GM21381 (cell line): Measurements from ENCODE around the gene NRP1.
A peak's percentile ranks its signal among the peaks of the same experiment; 100 is the strongest.

Experiments
- ATAC-seq: cut with Tn5 transposase; IDR thresholded peaks from one replicate; pipeline ENCODE4 v1.9.1; 2021; ENCODE audit warnings: mild to moderate bottlenecking, moderate library complexity; ENCODE audit not compliant: unreplicated experiment

NRP1 gene

DNA sequence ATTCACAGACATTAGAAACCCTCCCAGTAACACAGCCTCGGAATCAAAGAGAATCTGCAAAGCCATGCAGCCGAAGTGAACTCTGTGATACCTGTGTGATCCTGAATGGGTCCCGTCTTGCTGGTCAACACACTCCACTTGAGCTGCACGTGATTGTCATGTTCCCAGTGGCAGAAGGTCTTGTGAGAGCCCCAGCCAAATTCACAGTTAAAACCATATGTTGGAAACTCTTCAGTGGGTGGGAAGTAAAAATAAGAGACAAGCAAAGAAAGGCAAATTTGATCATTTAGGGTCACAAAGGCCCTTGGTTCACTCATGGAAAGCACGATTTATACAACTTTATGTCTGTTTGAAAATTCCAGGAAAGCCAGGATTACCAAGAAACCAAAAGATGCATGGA lies 142.3 kb downstream of the NRP1 start:
- no peak for ATAC-seq

GRCh38 chr10:33190406-33190805 lies 144.1 kb downstream of the NRP1 start:
- no peak for ATAC-seq

DNA sequence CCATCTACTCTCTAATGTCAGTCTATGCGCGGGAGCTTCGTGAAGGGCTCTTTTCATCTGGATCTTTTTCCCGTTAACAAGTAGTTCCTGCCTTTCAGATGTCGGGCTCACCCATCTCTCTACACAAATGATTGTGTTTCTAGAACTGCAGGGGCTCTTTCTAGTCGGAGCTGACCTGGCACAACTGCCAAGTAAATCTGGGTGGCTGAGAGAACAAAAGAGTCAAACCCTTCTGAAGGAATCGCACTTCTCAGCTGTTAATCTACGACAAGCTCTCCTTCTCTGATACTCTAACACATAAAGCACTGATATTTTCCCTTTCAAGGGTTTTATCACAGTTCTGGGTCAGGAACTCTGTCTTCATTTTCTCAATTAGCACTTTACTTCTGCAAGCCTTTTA lies 144.7 kb downstream of the NRP1 start:
- ATAC-seq: no peak

GRCh38 chr10:33189363-33189762 lies 145.1 kb downstream of the NRP1 start:
- no peak for ATAC-seq

GRCh38 chr10:33187427-33187999 lies 147.0 kb downstream of the NRP1 start:
- ATAC-seq: no peak

DNA sequence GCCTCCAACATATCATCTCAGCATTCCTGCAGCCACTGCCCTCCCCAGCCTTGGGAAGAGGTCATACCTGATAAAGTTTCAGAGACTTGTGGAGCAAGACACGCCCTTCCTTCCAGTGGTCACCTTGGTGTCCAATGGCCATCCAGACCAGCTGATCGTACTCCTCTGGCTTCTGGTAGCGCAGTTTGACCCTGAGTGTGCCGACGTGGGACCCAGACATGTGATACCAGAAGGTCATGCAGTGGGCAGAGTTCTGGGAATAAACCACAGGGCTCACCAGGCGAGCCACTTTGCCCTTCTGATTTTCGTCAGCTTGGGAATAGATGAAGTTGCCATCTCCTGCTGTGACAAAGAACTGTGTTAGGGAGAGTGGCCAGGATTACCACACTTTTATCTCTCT lies 148.3 kb downstream of the NRP1 start:
- no peak for ATAC-seq

DNA sequence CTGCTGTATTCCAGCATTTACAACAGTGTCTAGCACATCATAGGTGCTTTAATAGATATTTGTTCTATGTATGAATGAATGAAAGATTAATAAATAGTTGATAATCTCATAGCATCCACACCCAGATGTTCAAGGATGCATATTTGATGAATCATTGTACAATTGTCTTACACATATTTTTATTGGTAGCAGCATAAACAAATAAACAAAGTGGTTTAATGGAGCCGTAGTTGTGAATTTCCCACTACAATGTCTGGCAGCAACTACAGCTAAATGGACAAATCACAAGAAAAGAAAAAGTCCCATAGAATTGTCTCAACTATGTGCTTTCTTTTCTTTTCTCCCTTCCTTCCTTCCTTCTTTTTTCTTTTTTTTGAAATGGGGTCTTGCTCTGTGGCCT lies 150.8 kb downstream of the NRP1 start:
- no peak for ATAC-seq

DNA sequence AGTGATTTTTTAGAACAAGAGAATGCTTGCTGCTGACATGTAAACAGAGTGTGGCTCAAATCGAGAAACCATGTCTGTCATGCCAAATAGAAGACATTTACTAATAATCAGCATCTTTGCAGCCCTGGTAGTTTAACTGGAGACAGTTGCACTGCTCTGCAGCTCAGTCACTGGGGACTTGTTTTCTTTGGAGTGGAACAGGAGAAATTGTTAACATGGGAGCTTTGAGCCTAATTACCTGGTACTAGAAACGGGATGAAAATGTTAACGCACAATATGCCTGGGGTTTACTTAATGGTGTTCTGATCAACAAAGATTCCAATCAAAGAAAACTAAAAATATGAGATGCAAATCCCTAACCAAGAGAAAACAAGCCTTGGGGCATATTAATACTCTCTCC lies 153.5 kb downstream of the NRP1 start:
- ATAC-seq: no peak

DNA sequence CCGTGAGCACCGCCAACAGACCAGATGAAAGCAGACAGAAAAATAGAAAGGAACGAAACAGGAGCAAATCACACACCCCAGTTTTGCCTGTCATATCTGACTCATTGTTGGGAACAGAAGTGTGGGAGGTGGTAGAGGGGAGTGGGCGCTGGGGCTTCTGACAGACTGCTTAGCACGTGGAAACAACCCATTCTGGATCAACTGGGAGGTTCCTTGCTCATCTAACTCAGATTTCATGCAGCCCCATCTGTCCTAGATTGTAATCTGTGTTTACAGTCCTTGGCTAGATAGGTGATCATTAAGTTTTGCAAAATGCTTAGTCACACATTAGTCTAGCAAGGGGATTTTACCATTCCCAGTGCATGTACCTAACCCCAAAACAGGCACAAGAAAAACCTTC lies 154.1 kb downstream of the NRP1 start:
- no peak for ATAC-seq

GRCh38 chr10:33179067-33179466 lies 155.4 kb downstream of the NRP1 start:
- ATAC-seq: no peak

- no peak for ATAC-seq
Measured at GRCh38 chr10:33178026-33178755, 156.3 kb downstream of the NRP1 start.

- ATAC-seq: no peak
Measured at GRCh38 chr10:33176688-33177087, 157.8 kb downstream of the NRP1 start.

- ATAC-seq: no peak
Measured at GRCh38 chr10:33174674-33175434, 159.6 kb downstream of the NRP1 start.

GRCh38 chr10:33165911-33166310 lies 168.6 kb downstream of the NRP1 start:
- no peak for ATAC-seq

GRCh38 chr10:33164060-33164709 lies 170.3 kb downstream of the NRP1 start:
- no peak for ATAC-seq

DNA sequence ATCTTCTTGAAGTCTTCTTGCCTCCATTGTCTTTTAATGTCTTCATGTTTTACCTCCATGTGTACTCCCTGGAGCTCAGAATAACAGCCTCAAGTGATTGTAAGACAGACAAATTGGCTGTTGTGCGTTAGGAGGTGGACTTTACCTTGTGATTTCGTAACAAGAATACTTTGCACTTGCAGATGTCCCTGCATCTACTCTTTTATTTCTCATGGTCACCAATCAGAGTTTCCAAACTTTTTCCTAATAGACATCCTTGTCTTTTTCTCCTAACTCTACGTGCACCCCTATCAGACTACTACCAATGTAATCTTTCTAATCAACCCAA lies 172.3 kb downstream of the NRP1 start:
- no peak for ATAC-seq

DNA sequence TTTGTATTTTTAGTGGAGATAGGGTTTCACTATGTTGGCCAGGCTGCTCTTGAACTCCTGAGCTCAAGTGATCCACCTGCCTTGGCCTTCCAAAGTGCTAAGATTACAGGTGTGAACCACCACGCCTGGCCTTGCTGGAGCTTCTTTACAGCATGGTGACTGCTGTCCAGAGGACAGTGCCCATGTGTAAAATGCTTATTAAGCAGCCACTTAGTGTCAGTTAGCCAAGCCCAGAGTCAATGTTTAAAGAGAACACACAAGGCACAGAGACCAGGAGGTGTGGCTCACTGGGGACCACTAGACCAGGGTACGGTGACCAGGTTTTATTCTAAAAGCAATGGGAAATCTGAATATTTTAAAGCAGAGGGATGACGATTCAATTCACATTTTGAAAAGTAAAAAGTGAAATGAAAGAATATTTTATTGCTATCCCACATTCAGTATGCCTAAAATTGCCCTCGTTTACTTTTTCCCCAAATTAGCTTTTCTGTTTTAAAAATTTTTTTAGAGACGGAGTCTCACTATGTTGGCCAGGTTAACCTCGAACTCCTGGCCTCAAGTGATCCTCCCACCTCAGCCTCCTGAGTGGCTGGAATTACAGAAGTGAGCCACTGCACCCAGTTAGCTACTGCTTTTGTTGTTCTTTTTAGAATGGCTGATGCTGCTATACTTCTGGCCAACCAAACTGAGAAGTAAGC lies 172.8 kb downstream of the NRP1 start:
- no peak for ATAC-seq

DNA sequence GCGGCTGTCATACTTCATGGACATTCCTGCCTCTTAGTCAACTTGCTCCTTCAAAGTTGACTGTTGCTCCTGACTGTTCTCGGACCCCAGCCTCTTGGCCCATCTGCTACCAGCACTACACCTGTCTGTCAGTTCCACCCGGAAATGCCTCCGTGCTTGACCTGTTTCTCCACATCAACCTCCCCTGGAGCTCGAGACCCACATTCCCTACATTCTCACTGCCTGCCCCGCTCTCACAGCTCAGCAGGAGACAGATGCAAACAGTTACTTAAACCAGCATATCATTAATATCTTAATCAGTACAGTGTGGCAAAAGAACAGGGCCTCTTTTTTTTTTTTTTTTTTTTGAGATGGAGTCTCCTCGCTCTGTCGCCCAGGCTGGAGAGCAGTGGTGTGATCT lies 174.3 kb downstream of the NRP1 start:
- no peak for ATAC-seq

DNA sequence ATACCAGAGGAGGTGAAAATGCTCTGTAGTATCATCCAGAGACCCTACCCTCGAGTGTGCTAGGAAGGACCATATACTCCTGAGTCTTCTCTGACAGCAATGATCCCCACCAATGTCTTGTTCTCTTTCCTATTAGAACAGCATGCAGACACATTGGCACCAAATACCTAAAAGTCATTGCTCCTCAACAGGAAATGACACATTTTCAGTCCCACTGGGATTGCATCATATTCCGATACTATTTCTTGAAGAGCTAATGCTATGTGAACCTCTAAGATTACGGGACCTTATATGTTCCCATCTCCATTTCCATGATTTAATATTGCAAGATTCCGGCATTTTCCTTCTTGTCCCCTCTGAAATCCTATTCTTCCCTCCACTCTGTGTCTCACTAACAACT lies 177.4 kb downstream of the NRP1 start:
- no peak for ATAC-seq

DNA sequence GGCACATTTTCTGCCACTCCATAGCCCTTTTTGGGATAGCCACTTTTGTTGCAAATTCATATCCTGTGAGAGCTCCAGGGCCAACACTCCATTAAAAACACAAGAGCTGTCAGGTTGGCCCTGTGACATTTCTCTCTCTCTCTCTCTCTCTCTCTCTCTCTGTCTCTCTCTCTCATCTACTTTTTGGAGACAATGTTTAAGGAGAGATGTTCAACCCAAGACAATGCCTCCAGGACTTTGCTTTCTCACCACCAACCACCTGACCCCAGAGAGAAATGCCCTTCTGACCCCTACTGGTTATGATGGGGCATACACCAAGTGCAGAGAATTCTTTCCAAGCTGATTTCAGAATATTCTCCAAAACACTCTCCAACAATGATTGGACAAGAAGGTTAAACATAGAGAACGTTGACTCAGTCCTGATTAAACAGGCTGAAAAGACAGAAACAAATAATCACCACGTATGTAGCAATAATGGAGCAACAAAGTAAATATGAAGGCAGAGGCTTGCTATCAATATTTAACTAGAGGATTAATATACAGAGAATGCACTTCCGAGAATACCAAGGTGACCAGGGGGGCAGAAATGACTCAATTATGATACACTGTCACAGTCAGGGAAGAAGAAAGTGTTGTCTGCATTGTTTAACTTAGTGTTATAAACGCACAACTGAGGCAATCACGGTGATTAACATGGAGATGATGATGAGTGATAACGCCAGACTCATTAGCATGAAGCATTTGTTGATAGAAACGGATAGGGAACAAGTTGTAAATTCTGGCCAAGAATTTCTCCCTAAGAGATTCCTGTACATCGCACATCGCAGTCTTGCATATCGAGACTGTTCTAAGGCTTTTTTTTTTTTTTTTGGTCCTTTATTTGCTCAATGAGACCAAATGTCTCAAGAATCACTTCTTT lies 178.5 kb downstream of the NRP1 start:
- peak; percentile 85 for ATAC-seq
